ENCODE results near the gene TAS2R41.
"Not testable (repeated sequence)": the region's sequence is repeated elsewhere in the genome, so short reads cannot be mapped to it uniquely, and the experiment has no call there.

TAS2R41 gene

DNA sequence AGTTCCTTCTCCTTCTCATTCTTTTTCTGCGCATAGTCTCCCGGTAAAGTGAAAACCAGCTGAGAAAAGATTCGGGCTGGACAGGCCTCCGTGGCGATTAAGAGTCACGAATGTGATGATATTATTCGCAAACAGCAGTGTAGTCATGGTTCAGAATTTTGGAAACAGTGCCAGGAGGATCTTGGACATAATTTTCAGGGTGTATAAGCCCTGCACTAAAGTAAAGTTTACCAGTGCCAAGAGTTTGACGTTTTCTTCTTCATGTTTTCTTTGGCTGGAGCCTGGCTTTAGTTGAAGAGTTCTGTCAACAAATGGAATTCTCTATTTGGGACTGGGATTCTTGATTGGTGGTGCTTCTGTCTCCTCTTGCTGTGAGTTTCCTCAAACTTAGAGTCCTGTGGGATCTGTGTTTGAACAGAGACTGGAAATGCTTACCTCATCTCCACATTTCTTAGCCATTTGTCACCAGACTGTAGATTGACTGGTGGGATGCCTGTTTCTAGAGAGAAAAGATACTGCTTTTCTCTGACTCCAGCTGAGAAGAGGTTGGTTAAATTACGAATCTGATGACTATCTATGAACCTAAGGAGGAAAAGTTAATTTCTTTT is 44.7 kb downstream of the TAS2R41 start:
- not testable (repeated sequence) for DNase-seq

All from NCI-H1105 (cell line).